GM13976 (cell line): ENCODE measurements around the gene MED8.

Source experiments
- DNase-seq: peaks from one replicate; pipeline ENCODE4 v3.0.0; 2012; ENCODE audit warnings: low spot score
- in situ Hi-C: fragments of 300-500 bp; cut with MboI; formaldehyde crosslinking; loops from one replicate; pipeline ENCODE4 v1.12.0; 2022; ENCODE audit warnings: low sequenced_read_pairs, mixed read lengths, inconsistent platforms; ENCODE audit not compliant: unreplicated experiment
- TF ChIP-seq, protein P1 (sequence below): IDR thresholded peaks from 2 replicates; pipeline ENCODE4 v1.5.1; 2012; ENCODE audit warnings: borderline replicate concordance, mild to moderate bottlenecking; ENCODE audit not compliant: insufficient read depth; ENCODE audit errors: extremely low read depth, missing control alignments, control extremely low read depth

Gene MED8, protein sequence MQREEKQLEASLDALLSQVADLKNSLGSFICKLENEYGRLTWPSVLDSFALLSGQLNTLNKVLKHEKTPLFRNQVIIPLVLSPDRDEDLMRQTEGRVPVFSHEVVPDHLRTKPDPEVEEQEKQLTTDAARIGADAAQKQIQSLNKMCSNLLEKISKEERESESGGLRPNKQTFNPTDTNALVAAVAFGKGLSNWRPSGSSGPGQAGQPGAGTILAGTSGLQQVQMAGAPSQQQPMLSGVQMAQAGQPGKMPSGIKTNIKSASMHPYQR

GRCh38 chr1:43389326-43390313, at the start of gene MED8, which contains the start of gene SZT2:
MED8 (minus strand) TSS chr1:43389800; CDS start chr1:43389764, 36 bp downstream.
SZT2 (plus strand) TSS chr1:43389899; CDS start chr1:43389969, 70 bp downstream.
- in situ Hi-C loops = no loop called here
- TF ChIP-seq, protein P1, sequence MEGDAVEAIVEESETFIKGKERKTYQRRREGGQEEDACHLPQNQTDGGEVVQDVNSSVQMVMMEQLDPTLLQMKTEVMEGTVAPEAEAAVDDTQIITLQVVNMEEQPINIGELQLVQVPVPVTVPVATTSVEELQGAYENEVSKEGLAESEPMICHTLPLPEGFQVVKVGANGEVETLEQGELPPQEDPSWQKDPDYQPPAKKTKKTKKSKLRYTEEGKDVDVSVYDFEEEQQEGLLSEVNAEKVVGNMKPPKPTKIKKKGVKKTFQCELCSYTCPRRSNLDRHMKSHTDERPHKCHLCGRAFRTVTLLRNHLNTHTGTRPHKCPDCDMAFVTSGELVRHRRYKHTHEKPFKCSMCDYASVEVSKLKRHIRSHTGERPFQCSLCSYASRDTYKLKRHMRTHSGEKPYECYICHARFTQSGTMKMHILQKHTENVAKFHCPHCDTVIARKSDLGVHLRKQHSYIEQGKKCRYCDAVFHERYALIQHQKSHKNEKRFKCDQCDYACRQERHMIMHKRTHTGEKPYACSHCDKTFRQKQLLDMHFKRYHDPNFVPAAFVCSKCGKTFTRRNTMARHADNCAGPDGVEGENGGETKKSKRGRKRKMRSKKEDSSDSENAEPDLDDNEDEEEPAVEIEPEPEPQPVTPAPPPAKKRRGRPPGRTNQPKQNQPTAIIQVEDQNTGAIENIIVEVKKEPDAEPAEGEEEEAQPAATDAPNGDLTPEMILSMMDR = no peak
- peak; percentile 97 for DNase-seq

GRCh38 chr1:43438953-43439581, 49.5 kb upstream of the MED8 start:
- DNase-seq = no peak
- TF ChIP-seq, protein P1 = no peak
- in situ Hi-C loops = no loop called here

- TF ChIP-seq, protein P1 = no peak
- DNase-seq = no peak
- in situ Hi-C loops = no loop called here
These were observed 49.0 kb upstream of the MED8 start for GRCh38 chr1:43438576-43438952.

GRCh38 chr1:43438006-43438405, 48.4 kb upstream of the MED8 start:
- TF ChIP-seq, protein P1 = no peak
- in situ Hi-C loops = no loop called here

DNA sequence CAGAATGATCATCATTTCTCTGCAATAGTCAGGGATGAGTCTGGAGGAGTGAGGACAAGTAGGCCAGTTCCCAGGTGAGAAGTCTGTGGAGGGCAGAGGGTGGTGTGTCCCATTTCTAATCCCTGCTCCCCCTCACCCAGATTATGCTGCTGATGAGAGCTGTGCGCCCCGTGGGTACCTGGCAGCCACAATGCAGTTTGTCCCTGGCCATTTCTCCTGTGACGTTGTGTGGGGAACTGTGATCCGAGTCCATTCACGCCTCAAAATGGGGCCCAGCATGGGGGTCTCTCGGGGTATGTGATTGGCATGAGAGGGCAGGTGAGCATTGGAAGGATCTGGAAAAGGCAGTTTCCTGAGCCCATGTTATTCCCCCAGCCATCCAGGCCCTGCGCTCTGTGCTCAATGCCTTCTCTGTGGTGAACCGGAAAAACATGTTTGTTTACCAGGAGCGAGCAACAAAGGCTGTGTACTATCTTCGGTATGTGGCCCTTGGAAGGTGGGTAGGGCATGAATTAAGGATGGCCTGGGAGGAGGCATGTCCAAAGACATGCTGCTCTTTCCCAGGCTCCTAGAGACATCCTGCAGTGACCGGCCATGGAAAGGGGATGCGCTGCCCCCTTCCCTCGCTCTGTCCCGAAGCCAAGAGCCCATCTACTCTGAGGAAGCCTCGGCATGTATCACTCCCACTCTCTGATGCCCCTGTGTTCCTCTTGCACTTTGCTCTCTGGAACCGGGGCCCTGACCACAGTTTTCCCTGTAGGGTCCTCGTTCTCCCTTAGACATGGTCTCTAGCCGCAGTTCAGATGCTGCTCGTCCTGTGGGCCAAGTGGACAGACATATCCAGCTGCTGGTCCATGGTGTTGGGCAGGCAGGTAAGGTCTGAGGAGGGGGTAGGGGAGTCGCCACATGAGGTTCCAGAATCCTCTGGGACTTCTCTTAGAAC, 47.7 kb upstream of the MED8 start:
- TF ChIP-seq, protein P1 = no peak
- in situ Hi-C loops = no loop called here
- no peak for DNase-seq

More at GRCh38 chr1:43438006-43438405, 48.4 kb upstream of the MED8 start:
- DNase-seq = no peak
